ENCODE measurements around the gene STARD10. TPM values are rescaled to one million over a fixed set of nuclear protein-coding genes. Genes with fewer than 3 reads are reported as not detected.
"Not testable (repeated sequence)": the region's sequence is repeated elsewhere in the genome, so short reads cannot be mapped to it uniquely, and the experiment has no call there.

Gene STARD10
- total and polyA plus RNA-seq, 2 donors from 2014 or later = 40.7 to 127 TPM

GRCh38 chr11:72828692-72829101, 34.9 kb upstream of the STARD10 start:
- no peaks in the 10 kb centered on the region for H3K36me3 ChIP-seq (ENCODE audit: control insufficient read depth in 2 of 3, insufficient read depth in 3 of 3, low read length in 3 of 3)
- H3K9ac ChIP-seq (ENCODE audit: low read length in 3 of 3) = no peak overlapping the region
- intact Hi-C loops (cut with DNase I) = no loop called here
- no peaks in the 10 kb centered on the region for H3K9me3 ChIP-seq (ENCODE audit: control insufficient read depth in 2 of 3, insufficient read depth in 1 of 3, low read length in 3 of 3)
- peaks cover 0 to 13% (median 0%) of the 10 kb centered on the region in 3 donors for H3K4me1 ChIP-seq (ENCODE audit: control insufficient read depth in 2 of 3, insufficient read depth in 2 of 3, low read depth in 1 of 3, low read length in 3 of 3)
- FAIRE-seq (no peak), DNase-seq (no peak)
- no peak for TF ChIP-seq CTCF (IDR thresholded peaks at IDR 0.05; ENCODE audit: borderline replicate concordance, extremely low read depth, insufficient read depth)
- H3K27ac ChIP-seq (ENCODE audit: low read depth in 2 of 2, low read length in 2 of 2) = no peak overlapping the region
- no peaks in the 10 kb centered on the region for H3K27me3 ChIP-seq (ENCODE audit: control insufficient read depth, insufficient read depth, low read length)
- no peak overlapping the region for H3K4me3 ChIP-seq (ENCODE audit: low read length in 3 of 3)

DNA sequence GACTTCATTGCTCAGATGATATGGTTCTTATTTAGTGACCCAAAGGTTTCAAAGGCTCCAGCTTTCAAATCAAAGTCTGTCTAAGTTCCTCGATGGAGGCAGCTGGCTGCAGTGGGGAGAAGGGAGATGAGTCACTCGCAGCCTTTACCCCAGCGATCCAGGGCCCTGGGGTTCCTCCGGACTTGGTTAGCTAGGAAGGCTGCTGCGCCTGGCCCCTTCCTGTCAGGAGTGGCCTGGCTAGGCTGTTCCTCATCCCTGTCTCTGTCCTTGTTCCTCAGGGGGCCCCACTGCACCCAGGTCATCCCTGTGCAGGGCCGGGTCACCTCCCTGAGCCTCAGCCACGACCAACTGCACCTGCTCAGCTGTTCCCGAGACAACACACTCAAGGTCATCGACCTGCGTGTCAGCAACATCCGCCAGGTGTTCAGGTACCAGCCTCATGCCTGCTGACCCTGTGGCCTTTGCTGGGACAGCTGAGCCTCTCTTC, 34.3 kb upstream of the STARD10 start:
- TF ChIP-seq CTCF (IDR thresholded peaks at IDR 0.05; ENCODE audit: borderline replicate concordance, extremely low read depth, insufficient read depth) = no peak
- intact Hi-C loops (cut with DNase I) = no loop called here
- no peaks in the 10 kb centered on the region for H3K36me3 ChIP-seq (ENCODE audit: control insufficient read depth in 2 of 3, insufficient read depth in 3 of 3, low read length in 3 of 3)
- no peak overlapping the region for H3K9ac ChIP-seq (ENCODE audit: low read length in 3 of 3)
- peak overlapping the region in 1 of 2 donors; percentile 60 for H3K27ac ChIP-seq (ENCODE audit: low read depth in 2 of 2, low read length in 2 of 2)
- H3K4me3 ChIP-seq (ENCODE audit: low read length in 3 of 3) = no peak overlapping the region
- H3K4me1 ChIP-seq (ENCODE audit: control insufficient read depth in 2 of 3, insufficient read depth in 2 of 3, low read depth in 1 of 3, low read length in 3 of 3) = peaks cover 0 to 13% (median 0%) of the 10 kb centered on the region in 3 donors
- DNase-seq (no peak), FAIRE-seq (no peak)
- no peaks in the 10 kb centered on the region for H3K9me3 ChIP-seq (ENCODE audit: control insufficient read depth in 2 of 3, insufficient read depth in 1 of 3, low read length in 3 of 3)
- H3K27me3 ChIP-seq (ENCODE audit: control insufficient read depth, insufficient read depth, low read length) = no peaks in the 10 kb centered on the region

- H3K9me3 ChIP-seq (ENCODE audit: control insufficient read depth in 2 of 3, insufficient read depth in 1 of 3, low read length in 3 of 3); H3K4me3 ChIP-seq (ENCODE audit: low read length in 3 of 3); FAIRE-seq; H3K27me3 ChIP-seq (ENCODE audit: control insufficient read depth, insufficient read depth, low read length); H3K9ac ChIP-seq (ENCODE audit: low read length in 3 of 3); DNase-seq; H3K36me3 ChIP-seq (ENCODE audit: control insufficient read depth in 2 of 3, insufficient read depth in 3 of 3, low read length in 3 of 3); intact Hi-C loops (cut with DNase I): not testable (repeated sequence)
- peak overlapping the region; percentile 53 to 60 for H3K27ac ChIP-seq (ENCODE audit: low read depth in 2 of 2, low read length in 2 of 2)
- H3K4me1 ChIP-seq (ENCODE audit: control insufficient read depth in 2 of 3, insufficient read depth in 2 of 3, low read depth in 1 of 3, low read length in 3 of 3) = peaks cover 0 to 11% (median 0%) of the 10 kb centered on the region in 3 donors
Measured at GRCh38 chr11:72827656-72828055, 33.8 kb upstream of the STARD10 start.

- intact Hi-C loops (cut with DNase I) = no loop called here
- Histone ChIP-seq H3K36me3 (ENCODE audit: control insufficient read depth in 2 of 3, insufficient read depth in 3 of 3, low read length in 3 of 3) (no peaks in the 10 kb centered on the region), H3K27ac (ENCODE audit: low read depth in 2 of 2, low read length in 2 of 2) (no peak overlapping the region)
Measured at GRCh38 chr11:72826942-72827480, 33.2 kb upstream of the STARD10 start.

More at GRCh38 chr11:72826942-72827480, 33.2 kb upstream of the STARD10 start:
- TF ChIP-seq CTCF (IDR thresholded peaks at IDR 0.05; ENCODE audit: borderline replicate concordance, extremely low read depth, insufficient read depth) = no peak
- Histone ChIP-seq H3K4me3 (ENCODE audit: low read length in 3 of 3) (no peak overlapping the region), H3K9ac (ENCODE audit: low read length in 3 of 3) (no peak overlapping the region), H3K4me1 (ENCODE audit: control insufficient read depth in 2 of 3, insufficient read depth in 2 of 3, low read depth in 1 of 3, low read length in 3 of 3) (peaks cover 0 to 8% (median 0%) of the 10 kb centered on the region in 3 donors), H3K27me3 (ENCODE audit: control insufficient read depth, insufficient read depth, low read length) (no peaks in the 10 kb centered on the region), H3K9me3 (ENCODE audit: control insufficient read depth in 2 of 3, insufficient read depth in 1 of 3, low read length in 3 of 3) (no peaks in the 10 kb centered on the region)
- FAIRE-seq (no peak), DNase-seq (no peak)

Measured in kidney (tissue), 14 donors.